ENCODE results near the gene SYT13. TPM values are rescaled to one million over a fixed set of nuclear protein-coding genes. Genes with fewer than 3 reads are reported as not detected.
A peak's percentile ranks its signal among the peaks of the same experiment; 100 is the strongest.
"Not testable (repeated sequence)": the region's sequence is repeated elsewhere in the genome, so short reads cannot be mapped to it uniquely, and the experiment has no call there.

Gene SYT13
- total and polyA plus RNA-seq, 9 donors, result 0.13 to 1.0 (median 0.43) TPM; not detected in 4

DNA sequence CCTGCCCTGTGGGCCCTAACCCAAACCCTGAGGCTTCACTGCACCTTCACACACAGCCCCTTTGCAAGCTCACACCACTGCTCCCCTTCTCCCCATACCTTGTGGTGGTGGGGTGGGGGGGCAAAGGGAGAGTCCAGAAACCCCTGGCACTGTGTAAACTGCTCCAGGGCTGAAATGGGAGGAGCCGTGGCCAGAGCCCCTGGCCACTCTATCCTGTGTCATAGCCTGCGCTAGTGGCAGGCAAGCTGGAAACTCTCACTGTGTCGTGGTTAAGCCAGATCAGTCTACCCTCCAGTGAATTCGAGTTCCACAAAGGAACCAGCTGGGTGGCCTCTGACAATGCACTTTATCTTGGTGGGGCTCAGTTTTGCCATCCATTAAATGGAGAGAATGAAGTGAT, 8.4 kb upstream of the SYT13 start:
- Histone ChIP-seq H3K36me3 (no peaks in the 10 kb centered on the region), H3K9me3 (no peaks in the 10 kb centered on the region), H3K27ac (no peak overlapping the region), H3K4me3 (no peak overlapping the region), H3K27me3 (no peaks in the 10 kb centered on the region), H3K4me1 (ENCODE audit: insufficient read depth) (no peaks in the 10 kb centered on the region)
- no peak for DNase-seq
- whole genome bisulfite sequencing, 3 donors, result 69 to 85% (median 71%) methylated on average over 4 of the region's 4 CpGs
- no peak for TF ChIP-seq POLR2A (IDR thresholded peaks at IDR 0.05)
- intact Hi-C loops (cut with DNase I), result loop anchor here (2.0 to 10.0 kb wide), 4 partner anchors 184 to 360 kb away; no protein-coding TSS in a partner anchor

DNA sequence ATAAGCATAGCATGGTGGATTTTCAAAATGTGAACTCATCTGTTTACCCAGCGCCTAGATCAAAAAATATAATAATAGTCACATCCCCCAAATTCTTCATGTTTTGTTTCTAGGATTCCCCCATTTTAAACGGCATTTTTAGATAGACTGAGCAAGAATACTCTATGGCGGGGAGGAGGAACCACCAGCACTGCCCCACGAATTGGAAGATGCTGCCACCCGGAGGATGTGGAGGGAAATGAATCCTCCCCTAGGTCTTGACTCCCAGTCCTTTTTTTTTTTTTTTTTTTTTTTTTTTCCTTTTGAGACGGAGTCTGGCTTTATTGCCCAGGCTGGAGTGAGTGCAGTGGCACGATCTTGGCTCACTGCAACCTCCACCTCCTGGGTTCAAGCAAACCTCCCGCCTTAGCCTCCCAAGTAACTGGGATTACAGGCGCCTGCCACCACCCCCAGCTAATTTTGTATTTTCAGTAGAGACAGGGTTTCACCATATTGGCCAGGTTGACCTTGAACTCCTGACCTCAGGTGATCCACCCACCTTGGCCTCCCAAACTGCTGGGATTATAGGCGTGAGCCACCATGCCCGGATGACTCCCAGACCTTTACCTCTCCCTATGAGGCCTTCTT, 7.5 kb upstream of the SYT13 start:
- H3K36me3 ChIP-seq; H3K27ac ChIP-seq; H3K4me1 ChIP-seq (ENCODE audit: insufficient read depth); H3K4me3 ChIP-seq; H3K9me3 ChIP-seq; H3K27me3 ChIP-seq: not testable (repeated sequence)
- peak; percentile 70 to 83 (median 78) for DNase-seq
- TF ChIP-seq, protein P1, sequence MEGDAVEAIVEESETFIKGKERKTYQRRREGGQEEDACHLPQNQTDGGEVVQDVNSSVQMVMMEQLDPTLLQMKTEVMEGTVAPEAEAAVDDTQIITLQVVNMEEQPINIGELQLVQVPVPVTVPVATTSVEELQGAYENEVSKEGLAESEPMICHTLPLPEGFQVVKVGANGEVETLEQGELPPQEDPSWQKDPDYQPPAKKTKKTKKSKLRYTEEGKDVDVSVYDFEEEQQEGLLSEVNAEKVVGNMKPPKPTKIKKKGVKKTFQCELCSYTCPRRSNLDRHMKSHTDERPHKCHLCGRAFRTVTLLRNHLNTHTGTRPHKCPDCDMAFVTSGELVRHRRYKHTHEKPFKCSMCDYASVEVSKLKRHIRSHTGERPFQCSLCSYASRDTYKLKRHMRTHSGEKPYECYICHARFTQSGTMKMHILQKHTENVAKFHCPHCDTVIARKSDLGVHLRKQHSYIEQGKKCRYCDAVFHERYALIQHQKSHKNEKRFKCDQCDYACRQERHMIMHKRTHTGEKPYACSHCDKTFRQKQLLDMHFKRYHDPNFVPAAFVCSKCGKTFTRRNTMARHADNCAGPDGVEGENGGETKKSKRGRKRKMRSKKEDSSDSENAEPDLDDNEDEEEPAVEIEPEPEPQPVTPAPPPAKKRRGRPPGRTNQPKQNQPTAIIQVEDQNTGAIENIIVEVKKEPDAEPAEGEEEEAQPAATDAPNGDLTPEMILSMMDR (IDR thresholded peaks at IDR 0.05), result peak in 2 of 3 donors; percentile 38 to 39
- intact Hi-C loops (cut with DNase I), result loop anchor here (2.0 to 10.0 kb wide), 4 partner anchors 183 to 359 kb away; no protein-coding TSS in a partner anchor
- whole genome bisulfite sequencing, 3 donors, result 26 to 32% (median 26%) methylated on average over 11 of the region's 11 CpGs

DNA sequence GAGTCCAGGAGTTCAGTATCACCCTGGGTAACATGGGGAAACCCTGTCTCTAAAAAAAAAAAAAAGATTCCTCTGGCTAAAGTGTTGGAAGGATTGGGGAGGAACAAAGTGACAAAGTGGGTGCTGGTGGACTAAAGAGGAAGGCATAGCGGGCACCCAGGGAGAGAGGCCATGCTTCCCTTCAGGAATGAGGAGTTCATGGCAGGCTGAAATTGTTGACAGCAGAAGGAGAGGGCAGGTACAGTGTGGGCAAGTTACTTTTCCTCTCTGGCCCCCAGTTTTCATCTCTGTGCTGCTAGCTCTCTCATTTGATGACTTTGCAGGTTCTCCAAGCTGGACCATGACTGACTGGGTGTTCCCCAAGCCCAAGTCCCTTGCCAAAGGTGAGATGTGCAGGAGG, 4.4 kb upstream of the SYT13 start:
- Histone ChIP-seq H3K27ac (no peak overlapping the region), H3K4me1 (ENCODE audit: insufficient read depth) (peaks cover 2% of the 10 kb centered on the region), H3K36me3 (no peaks in the 10 kb centered on the region), H3K27me3 (no peaks in the 10 kb centered on the region), H3K4me3 (no peak overlapping the region), H3K9me3 (peaks cover 0 to 7% of the 10 kb centered on the region in 2 donors)
- TF ChIP-seq POLR2A (IDR thresholded peaks at IDR 0.05) (no peak), EP300 (IDR thresholded peaks at IDR 0.05) (no peak)
- TF ChIP-seq, protein P1 (IDR thresholded peaks at IDR 0.05), result no peak
- DNase-seq, result no peak
- WGBS, 3 donors, result 91 to 97% (median 97%) methylated on average over 1 of the region's 1 CpG
- intact Hi-C loops (cut with DNase I), result loop anchor here in 3 of 4 donors (5.0 to 10.0 kb wide), 3 partner anchors 183 to 356 kb away; no protein-coding TSS in a partner anchor

DNA sequence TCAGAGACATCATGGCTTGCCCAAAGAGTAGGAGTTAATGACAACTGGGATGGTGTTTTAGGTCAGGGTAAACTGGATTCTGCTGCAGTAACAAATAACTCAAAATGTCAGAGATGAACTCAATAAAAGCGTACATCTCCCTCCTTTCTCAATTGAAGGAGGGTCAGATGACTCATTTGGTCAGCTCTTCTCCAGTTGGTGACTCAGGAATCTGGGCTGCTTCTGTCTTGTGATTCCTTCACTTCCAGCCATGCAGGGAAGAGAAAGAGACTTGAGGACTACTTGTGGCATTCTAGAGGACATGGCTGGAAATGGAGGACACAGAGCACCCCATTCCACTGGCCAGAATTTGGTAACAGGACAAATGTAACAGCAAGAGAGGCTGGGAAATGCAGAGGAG, 3.2 kb upstream of the SYT13 start:
- no peak for DNase-seq
- no peaks in the 10 kb centered on the region for H3K36me3 ChIP-seq
- intact Hi-C loops (cut with DNase I), result no loop called here
- TF ChIP-seq POLR2A (IDR thresholded peaks at IDR 0.05) (no peak), EP300 (IDR thresholded peaks at IDR 0.05) (no peak)
- TF ChIP-seq, protein P1 (IDR thresholded peaks at IDR 0.05), result no peak
- WGBS, 3 donors, result 26 to 36% (median 30%) methylated on average over 1 of the region's 1 CpG
- no peaks in the 10 kb centered on the region for H3K27me3 ChIP-seq
- H3K4me3 ChIP-seq, result no peak overlapping the region
- H3K27ac ChIP-seq, result no peak overlapping the region
- H3K4me1 ChIP-seq (ENCODE audit: insufficient read depth), result peaks cover 2% of the 10 kb centered on the region
- H3K9me3 ChIP-seq, result peaks cover 0 to 7% of the 10 kb centered on the region in 2 donors

DNA sequence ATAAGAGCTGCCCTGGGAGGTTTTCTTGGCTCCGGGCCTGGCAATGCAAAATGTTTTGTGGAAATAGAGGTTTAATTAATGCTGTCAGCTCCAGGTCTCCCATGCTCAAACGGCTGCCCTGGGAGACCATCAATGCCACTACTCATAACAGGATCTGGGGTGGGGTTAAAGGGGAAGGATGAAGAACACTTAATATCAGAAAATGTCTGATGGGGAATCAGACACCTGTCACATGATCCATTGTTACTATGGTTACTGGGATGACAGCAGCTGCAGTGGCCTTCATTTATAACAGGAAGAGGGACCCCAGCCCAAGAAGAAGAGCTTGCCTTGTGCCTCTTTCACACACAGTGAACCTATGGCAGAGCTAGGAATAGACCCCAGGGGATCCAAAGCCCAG, 2.2 kb upstream of the SYT13 start:
- H3K4me1 ChIP-seq (ENCODE audit: insufficient read depth), result peaks cover 2% of the 10 kb centered on the region
- H3K9me3 ChIP-seq, result peaks cover 0 to 7% of the 10 kb centered on the region in 2 donors
- H3K36me3 ChIP-seq, result no peaks in the 10 kb centered on the region
- intact Hi-C loops (cut with DNase I), result no loop called here
- no peak for DNase-seq
- H3K4me3 ChIP-seq, result no peak overlapping the region
- WGBS, 3 donors, result 44 to 58% (median 57%) methylated on average over 2 of the region's 2 CpGs
- no peak overlapping the region for H3K27ac ChIP-seq
- TF ChIP-seq POLR2A (IDR thresholded peaks at IDR 0.05) (no peak), EP300 (IDR thresholded peaks at IDR 0.05) (no peak)
- TF ChIP-seq, protein P1 (IDR thresholded peaks at IDR 0.05), result no peak
- no peaks in the 10 kb centered on the region for H3K27me3 ChIP-seq
